SK-N-SH treated with all-trans-retinoic acid at 6 μM for 48 hours (cell line): ENCODE measurements around the gene SIL1.

Experiments used
- ISL1 ChIP-seq: fragments of 250-450 bp; sonication (Bioruptor Pico); IDR thresholded peaks from 2 replicates; pipeline ENCODE4 v2.1.2; 2022; ENCODE audit warnings: mild to moderate bottlenecking, moderate library complexity
- PATZ1 ChIP-seq: fragments of 250-450 bp; sonication (Bioruptor Pico); IDR thresholded peaks from 2 replicates; pipeline ENCODE4 v1.8.0; 2020; ENCODE audit warnings: mild to moderate bottlenecking, moderate library complexity, borderline replicate concordance
- ZFP3 ChIP-seq: fragments of 250-450 bp; sonication (Bioruptor Pico); IDR thresholded peaks from 2 replicates; pipeline ENCODE4 v1.5.0; 2020; ENCODE audit warnings: mild to moderate bottlenecking, moderate library complexity
- ZFP30 ChIP-seq: fragments of 450-650 bp; formaldehyde crosslinking; IDR thresholded peaks from 2 replicates; pipeline ENCODE4 v1.5.0; 2022; ENCODE audit warnings: mild to moderate bottlenecking, moderate library complexity
- ZNF70 ChIP-seq: fragments of 450-650 bp; formaldehyde crosslinking; IDR thresholded peaks from 2 replicates; pipeline ENCODE4 v1.5.0; 2020; ENCODE audit warnings: mild to moderate bottlenecking, moderate library complexity

- TF ChIP-seq ZNF70 (CRISPR knock-in tag) (no peak), ZFP3 (no peak), ISL1 (no peak), PATZ1 (CRISPR knock-in tag) (no peak), ZFP30 (no peak)
Observed at GRCh38 chr5:139105621-139106071, 92.5 kb downstream of the SIL1 start.
